OCI-LY7 (cell line): ENCODE measurements around the gene GPR146.

Experiments used
- EZH2phosphoT487 ChIP-seq: fragments of 200-600 bp; sonication (generic); IDR thresholded peaks from 2 replicates; pipeline ENCODE4 v1.6.1; 2018; ENCODE audit warnings: low read depth, borderline replicate concordance, mild to moderate bottlenecking, mixed run types, antibody characterized with exemption, low read length, moderate library complexity, mixed read lengths
- TF ChIP-seq, protein P1 (sequence below): fragments of 200-600 bp; sonication (generic); conservative IDR thresholded peaks from 2 replicates; pipeline ENCODE4 v1.5.1; 2014; ENCODE audit warnings: mild to moderate bottlenecking, antibody characterized with exemption, low read length, moderate library complexity, mixed read lengths

DNA sequence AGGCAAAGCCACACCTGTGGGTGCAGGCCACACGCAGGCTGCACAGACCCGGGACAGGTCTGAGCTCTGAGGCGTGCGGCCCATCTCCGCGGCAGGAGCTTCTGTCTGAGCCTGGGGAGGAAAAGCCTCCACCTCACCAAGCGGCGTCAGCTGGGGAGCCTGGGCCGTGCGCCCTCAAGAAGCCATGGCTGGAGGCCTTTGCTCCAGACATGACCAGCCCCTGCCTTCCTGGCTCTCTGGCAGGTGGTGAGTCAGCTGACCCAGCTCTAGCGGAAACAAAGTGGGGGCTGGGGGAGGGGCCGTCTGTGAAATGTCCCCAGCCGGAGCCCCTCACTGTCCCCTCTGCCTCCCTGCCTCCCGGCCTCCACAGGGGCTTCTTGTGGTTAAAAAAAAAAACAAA, 56.0 kb downstream of the GPR146 start:
- TF ChIP-seq, protein P1, sequence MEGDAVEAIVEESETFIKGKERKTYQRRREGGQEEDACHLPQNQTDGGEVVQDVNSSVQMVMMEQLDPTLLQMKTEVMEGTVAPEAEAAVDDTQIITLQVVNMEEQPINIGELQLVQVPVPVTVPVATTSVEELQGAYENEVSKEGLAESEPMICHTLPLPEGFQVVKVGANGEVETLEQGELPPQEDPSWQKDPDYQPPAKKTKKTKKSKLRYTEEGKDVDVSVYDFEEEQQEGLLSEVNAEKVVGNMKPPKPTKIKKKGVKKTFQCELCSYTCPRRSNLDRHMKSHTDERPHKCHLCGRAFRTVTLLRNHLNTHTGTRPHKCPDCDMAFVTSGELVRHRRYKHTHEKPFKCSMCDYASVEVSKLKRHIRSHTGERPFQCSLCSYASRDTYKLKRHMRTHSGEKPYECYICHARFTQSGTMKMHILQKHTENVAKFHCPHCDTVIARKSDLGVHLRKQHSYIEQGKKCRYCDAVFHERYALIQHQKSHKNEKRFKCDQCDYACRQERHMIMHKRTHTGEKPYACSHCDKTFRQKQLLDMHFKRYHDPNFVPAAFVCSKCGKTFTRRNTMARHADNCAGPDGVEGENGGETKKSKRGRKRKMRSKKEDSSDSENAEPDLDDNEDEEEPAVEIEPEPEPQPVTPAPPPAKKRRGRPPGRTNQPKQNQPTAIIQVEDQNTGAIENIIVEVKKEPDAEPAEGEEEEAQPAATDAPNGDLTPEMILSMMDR, result no peak
- no peak for TF ChIP-seq EZH2phosphoT487
